GM12891 (cell line): ENCODE measurements around the gene RELCH.

Experiments used
- POLR2A ChIP-seq: IDR thresholded peaks from 2 replicates; pipeline ENCODE4 v1.6.1; 2011; ENCODE audit warnings: low read depth, low read length, control low read depth
- POLR2AphosphoS5 ChIP-seq: IDR thresholded peaks from 2 replicates; pipeline ENCODE4 v1.6.1; 2011; ENCODE audit warnings: low read depth, low read length, control low read depth
- POU2F2 ChIP-seq: IDR thresholded peaks from 2 replicates; pipeline ENCODE4 v1.6.1; 2011; ENCODE audit warnings: low read depth, mild to moderate bottlenecking, control low read depth, low read length, moderate library complexity
- TAF1 ChIP-seq: IDR thresholded peaks from 2 replicates; pipeline ENCODE4 v1.6.1; 2011; ENCODE audit warnings: low read depth, low read length, control low read depth

DNA sequence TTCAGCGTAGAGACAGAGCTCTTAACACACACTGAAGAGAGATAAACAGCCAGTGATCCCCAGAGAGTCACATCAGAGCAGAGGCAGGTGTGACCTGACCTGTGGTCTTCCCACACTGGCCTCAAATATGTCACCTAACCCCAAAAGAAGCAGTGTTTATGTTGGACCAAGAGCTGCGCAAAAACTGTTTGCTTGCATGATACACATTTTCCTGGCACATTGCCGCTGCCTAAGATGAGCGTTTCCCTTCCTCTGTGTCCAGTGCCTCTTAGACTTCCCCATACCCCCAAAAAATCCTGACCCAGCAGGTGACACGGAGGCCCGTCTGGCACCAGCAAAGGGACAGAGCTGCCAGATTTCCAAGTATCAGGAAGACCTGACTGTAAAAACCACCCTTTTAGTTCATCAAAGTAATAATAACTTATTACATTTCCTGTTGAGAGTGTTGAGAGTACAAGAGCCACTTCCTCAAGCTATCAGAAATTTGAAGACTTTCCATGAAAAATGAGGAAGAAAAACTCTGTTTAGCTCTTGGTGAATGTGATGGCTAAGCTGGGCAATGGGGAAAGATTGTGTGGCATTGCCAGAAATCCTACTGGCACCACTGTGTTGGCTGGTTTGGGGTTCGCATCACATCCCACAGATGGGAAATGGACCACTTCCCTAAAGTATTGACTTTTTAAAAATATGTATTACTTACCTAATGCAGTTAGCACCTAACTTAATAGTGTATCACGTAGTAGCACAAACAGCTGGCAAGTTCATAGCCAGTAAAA, 144.7 kb downstream of the RELCH start:
- no peak for TF ChIP-seq POLR2AphosphoS5
- TF ChIP-seq TAF1, result no peak
- no peak for TF ChIP-seq POLR2A
- no peak for TF ChIP-seq POU2F2
